ENCODE measurements around the gene OBP2A.

The OBP2A gene

GRCh38 chr9:135519179-135519971 is 26.6 kb upstream of the OBP2A start:
- TF ChIP-seq TAF1 (IDR thresholded peaks at IDR 0.05; ENCODE audit: borderline replicate concordance, insufficient read depth, low read length) (no peak), FOXP2 (optimal IDR thresholded peaks at IDR 0.05; ENCODE audit: borderline replicate concordance, extremely low read depth, extremely low read length, insufficient read depth) (no peak), POLR2AphosphoS5 (IDR thresholded peaks at IDR 0.05; ENCODE audit: low read depth, low read length) (no peak), REST (IDR thresholded peaks at IDR 0.05; ENCODE audit: insufficient read depth in 1 of 2, low read depth in 2 of 2, low read length in 2 of 2) (no peak), SIN3A (IDR thresholded peaks at IDR 0.05; ENCODE audit: borderline replicate concordance, insufficient read depth, low read length) (no peak)

GRCh38 chr9:135520916-135521607 is 24.9 kb upstream of the OBP2A start, which contains the start of gene LCN1:
Gene LCN1 (plus strand): TSS chr9:135521440. CDS start chr9:135521498, 58 bp downstream.
- TF ChIP-seq FOXP2 (optimal IDR thresholded peaks at IDR 0.05; ENCODE audit: borderline replicate concordance, extremely low read depth, extremely low read length, insufficient read depth) (no peak), REST (IDR thresholded peaks at IDR 0.05; ENCODE audit: insufficient read depth in 1 of 2, low read depth in 2 of 2, low read length in 2 of 2) (no peak), POLR2AphosphoS5 (IDR thresholded peaks at IDR 0.05; ENCODE audit: low read depth, low read length) (no peak), TAF1 (IDR thresholded peaks at IDR 0.05; ENCODE audit: borderline replicate concordance, insufficient read depth, low read length) (no peak), SIN3A (IDR thresholded peaks at IDR 0.05; ENCODE audit: borderline replicate concordance, insufficient read depth, low read length) (no peak)

- TF ChIP-seq FOXP2 (optimal IDR thresholded peaks at IDR 0.05; ENCODE audit: borderline replicate concordance, extremely low read depth, extremely low read length, insufficient read depth): no peak
- TF ChIP-seq SIN3A (IDR thresholded peaks at IDR 0.05; ENCODE audit: borderline replicate concordance, insufficient read depth, low read length): no peak
- no peak for TF ChIP-seq TAF1 (IDR thresholded peaks at IDR 0.05; ENCODE audit: borderline replicate concordance, insufficient read depth, low read length)
- no peak for TF ChIP-seq POLR2AphosphoS5 (IDR thresholded peaks at IDR 0.05; ENCODE audit: low read depth, low read length)
- TF ChIP-seq REST (IDR thresholded peaks at IDR 0.05; ENCODE audit: insufficient read depth in 1 of 2, low read depth in 2 of 2, low read length in 2 of 2): no peak
These were observed 24.3 kb upstream of the OBP2A start for GRCh38 chr9:135521608-135522095.

GRCh38 chr9:135522137-135522877 is 23.6 kb upstream of the OBP2A start:
- TF ChIP-seq SIN3A (IDR thresholded peaks at IDR 0.05; ENCODE audit: borderline replicate concordance, insufficient read depth, low read length): no peak
- TF ChIP-seq POLR2AphosphoS5 (IDR thresholded peaks at IDR 0.05; ENCODE audit: low read depth, low read length): no peak
- TF ChIP-seq REST (IDR thresholded peaks at IDR 0.05; ENCODE audit: insufficient read depth in 1 of 2, low read depth in 2 of 2, low read length in 2 of 2): no peak
- TF ChIP-seq FOXP2 (optimal IDR thresholded peaks at IDR 0.05; ENCODE audit: borderline replicate concordance, extremely low read depth, extremely low read length, insufficient read depth): no peak

Data from PFSK-1 (cell line).